Measurements from ENCODE around the gene OPA1.

GRCh38 chr3:193716150-193716549, 123.1 kb downstream of the OPA1 start:
- TF ChIP-seq EP300 (IDR thresholded peaks at IDR 0.05; ENCODE audit: borderline replicate concordance) (no peak), ZBTB7A (IDR thresholded peaks at IDR 0.05; ENCODE audit: low read depth) (no peak), NFIC (IDR thresholded peaks at IDR 0.05) (no peak), TAF1 (IDR thresholded peaks at IDR 0.05; ENCODE audit: low read depth) (no peak), TCF12 (IDR thresholded peaks at IDR 0.05; ENCODE audit: low read depth) (no peak), CREB1 (IDR thresholded peaks at IDR 0.05; ENCODE audit: low read depth) (no peak)
